ENCODE results near the gene GRIP2. TPM values are rescaled to one million over a fixed set of nuclear protein-coding genes. Genes with fewer than 3 reads are reported as not detected.

The GRIP2 gene
- total RNA-seq, 1 experiment from 2014 or later = 0.43 TPM

GRCh38 chr3:14502472-14502871 is 37.7 kb downstream of the GRIP2 start:
- no peak for TF ChIP-seq EZH2 (IDR thresholded peaks at IDR 0.05; ENCODE audit: borderline replicate concordance, low read depth, low read length, poor library complexity, severe bottlenecking)
- TF ChIP-seq, protein P1, sequence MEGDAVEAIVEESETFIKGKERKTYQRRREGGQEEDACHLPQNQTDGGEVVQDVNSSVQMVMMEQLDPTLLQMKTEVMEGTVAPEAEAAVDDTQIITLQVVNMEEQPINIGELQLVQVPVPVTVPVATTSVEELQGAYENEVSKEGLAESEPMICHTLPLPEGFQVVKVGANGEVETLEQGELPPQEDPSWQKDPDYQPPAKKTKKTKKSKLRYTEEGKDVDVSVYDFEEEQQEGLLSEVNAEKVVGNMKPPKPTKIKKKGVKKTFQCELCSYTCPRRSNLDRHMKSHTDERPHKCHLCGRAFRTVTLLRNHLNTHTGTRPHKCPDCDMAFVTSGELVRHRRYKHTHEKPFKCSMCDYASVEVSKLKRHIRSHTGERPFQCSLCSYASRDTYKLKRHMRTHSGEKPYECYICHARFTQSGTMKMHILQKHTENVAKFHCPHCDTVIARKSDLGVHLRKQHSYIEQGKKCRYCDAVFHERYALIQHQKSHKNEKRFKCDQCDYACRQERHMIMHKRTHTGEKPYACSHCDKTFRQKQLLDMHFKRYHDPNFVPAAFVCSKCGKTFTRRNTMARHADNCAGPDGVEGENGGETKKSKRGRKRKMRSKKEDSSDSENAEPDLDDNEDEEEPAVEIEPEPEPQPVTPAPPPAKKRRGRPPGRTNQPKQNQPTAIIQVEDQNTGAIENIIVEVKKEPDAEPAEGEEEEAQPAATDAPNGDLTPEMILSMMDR (conservative IDR thresholded peaks at IDR 0.05; ENCODE audit: low read depth, low read length) = no peak
- Histone ChIP-seq H3K36me3 (ENCODE audit: insufficient read depth, low read length, poor library complexity, severe bottlenecking) (no peaks in the 10 kb centered on the region), H3K27me3 (replicated peaks; ENCODE audit: insufficient read depth, low read depth, low read length, poor library complexity) (no peaks in the 10 kb centered on the region), H3K9me3 (ENCODE audit: low read depth, low read length, poor library complexity, severe bottlenecking) (peaks cover 9% of the 10 kb centered on the region), H3K4me1 (ENCODE audit: insufficient read depth, low read length, poor library complexity, severe bottlenecking) (no peaks in the 10 kb centered on the region), H3K4me3 (ENCODE audit: low read depth, low read length, poor library complexity, severe bottlenecking) (no peak overlapping the region), H3K27ac (ENCODE audit: low read depth, low read length, poor library complexity, severe bottlenecking) (no peak overlapping the region)
- no TSS peak for BruUV-seq (replicated peaks)
- no peak for DNase-seq (ENCODE audit: low spot score)
- intact Hi-C loops (cut with micrococcal nuclease; ENCODE audit: unreplicated experiment) = no loop called here
- ChIA-PET CTCF (no interaction called here), POLR2A (ENCODE audit: low non-redundant PET) (no interaction called here)

DNA sequence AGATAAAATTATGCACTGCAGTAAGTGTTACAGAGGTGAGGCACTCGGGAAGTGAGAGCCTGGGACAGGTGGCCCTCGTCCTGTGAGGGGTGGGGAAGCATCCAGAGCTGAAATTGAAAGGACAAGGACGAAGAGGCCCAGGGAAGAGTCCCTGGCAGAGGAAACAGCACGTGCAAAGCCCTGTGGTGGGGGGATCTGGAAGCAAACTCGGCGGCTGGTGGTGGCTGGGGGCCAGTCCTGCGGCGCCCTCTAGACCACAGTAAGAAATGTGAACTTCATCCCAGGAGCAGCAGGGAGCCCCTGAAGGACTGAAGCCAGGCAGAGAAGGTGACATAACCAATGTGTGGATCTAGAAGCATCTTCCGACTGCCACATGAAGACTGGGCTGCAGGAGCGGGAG is 42.8 kb downstream of the GRIP2 start:
- no peaks in the 10 kb centered on the region for H3K27me3 ChIP-seq (replicated peaks; ENCODE audit: insufficient read depth, low read depth, low read length, poor library complexity)
- no peak for DNase-seq (ENCODE audit: low spot score)
- CTCF ChIA-PET = no interaction called here
- no TSS peak for BruUV-seq (replicated peaks)
- POLR2A ChIA-PET (ENCODE audit: low non-redundant PET) = no interaction called here
- peaks cover 3% of the 10 kb centered on the region for H3K9me3 ChIP-seq (ENCODE audit: low read depth, low read length, poor library complexity, severe bottlenecking)
- H3K4me3 ChIP-seq (ENCODE audit: low read depth, low read length, poor library complexity, severe bottlenecking) = no peak overlapping the region
- TF ChIP-seq, protein P1 (conservative IDR thresholded peaks at IDR 0.05; ENCODE audit: low read depth, low read length) = no peak
- no peaks in the 10 kb centered on the region for H3K36me3 ChIP-seq (ENCODE audit: insufficient read depth, low read length, poor library complexity, severe bottlenecking)
- intact Hi-C loops (cut with micrococcal nuclease; ENCODE audit: unreplicated experiment) = no loop called here
- no peaks in the 10 kb centered on the region for H3K4me1 ChIP-seq (ENCODE audit: insufficient read depth, low read length, poor library complexity, severe bottlenecking)
- no peak overlapping the region for H3K27ac ChIP-seq (ENCODE audit: low read depth, low read length, poor library complexity, severe bottlenecking)

GRCh38 chr3:14496351-14496750 is 43.8 kb downstream of the GRIP2 start:
- Histone ChIP-seq H3K27me3 (replicated peaks; ENCODE audit: insufficient read depth, low read depth, low read length, poor library complexity) (no peaks in the 10 kb centered on the region), H3K4me1 (ENCODE audit: insufficient read depth, low read length, poor library complexity, severe bottlenecking) (no peaks in the 10 kb centered on the region), H3K36me3 (ENCODE audit: insufficient read depth, low read length, poor library complexity, severe bottlenecking) (no peaks in the 10 kb centered on the region), H3K27ac (ENCODE audit: low read depth, low read length, poor library complexity, severe bottlenecking) (no peak overlapping the region), H3K9me3 (ENCODE audit: low read depth, low read length, poor library complexity, severe bottlenecking) (no peaks in the 10 kb centered on the region), H3K4me3 (ENCODE audit: low read depth, low read length, poor library complexity, severe bottlenecking) (no peak overlapping the region)
- CTCF ChIA-PET = no interaction called here
- BruUV-seq (replicated peaks) = no TSS peak
- no peak for DNase-seq (ENCODE audit: low spot score)
- POLR2A ChIA-PET (ENCODE audit: low non-redundant PET) = no interaction called here
- intact Hi-C loops (cut with micrococcal nuclease; ENCODE audit: unreplicated experiment) = no loop called here
- TF ChIP-seq, protein P1 (conservative IDR thresholded peaks at IDR 0.05; ENCODE audit: low read depth, low read length) = no peak
- TF ChIP-seq EZH2 (IDR thresholded peaks at IDR 0.05; ENCODE audit: borderline replicate concordance, low read depth, low read length, poor library complexity, severe bottlenecking) = no peak
